HG02970 (cell line): ENCODE data around the gene MOB2.

Source experiments
- ATAC-seq: cut with Tn5 transposase; IDR thresholded peaks from one replicate; pipeline ENCODE4 v1.9.1; 2021; ENCODE audit warnings: mild to moderate bottlenecking, moderate library complexity, moderate number of reproducible peaks; ENCODE audit not compliant: unreplicated experiment, low FRiP score

MOB2 gene

DNA sequence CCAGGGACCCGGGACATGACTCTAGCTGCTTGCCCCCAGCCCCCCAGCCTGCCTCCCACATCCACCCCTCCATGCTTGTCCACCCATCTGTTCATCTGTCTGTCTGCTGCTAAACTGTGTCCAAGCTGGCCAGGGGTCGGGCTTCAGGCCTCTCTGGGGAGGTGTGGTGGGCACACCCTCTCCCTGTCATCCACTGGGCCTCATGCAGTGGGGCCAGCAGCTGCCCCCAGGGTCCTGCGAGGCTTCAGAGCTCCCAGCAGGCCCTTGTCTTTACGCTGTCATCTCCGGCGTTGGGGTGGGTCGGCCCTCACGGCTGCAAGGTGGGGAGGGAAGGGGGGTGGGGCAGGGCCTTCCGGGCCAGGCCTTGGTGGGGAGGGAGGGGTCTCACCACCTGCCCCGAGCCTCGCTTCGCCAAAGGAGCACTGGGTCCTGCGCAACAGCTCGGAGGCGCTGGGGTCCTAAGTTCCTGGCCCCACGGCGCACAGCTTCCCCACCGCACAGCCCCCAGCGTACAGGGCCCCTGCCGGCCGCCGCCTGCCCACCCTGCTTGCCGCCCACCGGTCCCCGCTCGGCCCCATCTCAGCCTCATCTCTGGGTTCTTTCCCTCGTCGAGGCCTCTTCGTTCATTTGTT is 26.7 kb downstream of the MOB2 start:
- ATAC-seq, result no peak

DNA sequence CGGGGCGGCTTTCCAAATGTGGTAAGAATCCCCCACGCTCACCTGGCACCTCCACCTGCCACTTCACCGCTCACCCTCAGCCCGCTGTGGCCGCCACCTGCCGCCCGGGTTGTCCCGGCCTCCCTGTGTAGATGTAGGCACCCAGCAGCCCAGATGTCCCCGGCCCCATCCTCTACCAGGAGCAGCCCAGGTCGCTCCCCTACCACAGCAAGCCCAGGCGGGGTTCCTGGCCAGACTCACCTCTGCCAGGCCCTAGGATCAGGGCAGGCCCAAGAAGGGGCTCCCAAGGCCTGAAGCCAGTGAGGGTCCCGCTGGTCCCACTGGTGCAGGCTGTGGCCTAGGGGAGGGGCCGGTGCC is 27.4 kb downstream of the MOB2 start:
- no peak for ATAC-seq

- ATAC-seq, result no peak
These were observed 28.0 kb downstream of the MOB2 start for GRCh38 chr11:1458340-1459218.

- ATAC-seq, result no peak
These were observed 28.7 kb downstream of the MOB2 start for GRCh38 chr11:1457856-1458255.

DNA sequence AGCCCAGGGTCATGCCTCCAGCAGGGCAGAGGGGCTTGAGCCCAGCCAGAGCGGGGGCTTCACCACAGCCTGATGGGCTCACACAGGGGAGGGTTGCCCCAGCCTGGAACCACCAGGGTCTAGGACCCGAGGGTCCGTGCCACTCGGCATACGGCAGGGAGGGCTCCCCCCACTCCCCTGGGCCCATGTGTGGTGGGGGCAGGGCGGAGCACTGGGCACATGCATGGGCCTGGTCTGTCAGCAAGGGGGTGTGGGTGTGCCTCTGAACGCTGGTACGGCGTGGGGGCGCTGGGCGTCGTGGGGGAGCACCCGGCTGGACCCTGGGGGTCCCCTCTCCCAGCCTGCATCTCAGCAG is 29.3 kb downstream of the MOB2 start:
- ATAC-seq, result no peak

- no peak for ATAC-seq
These were observed 29.8 kb downstream of the MOB2 start for GRCh38 chr11:1456596-1457325.

DNA sequence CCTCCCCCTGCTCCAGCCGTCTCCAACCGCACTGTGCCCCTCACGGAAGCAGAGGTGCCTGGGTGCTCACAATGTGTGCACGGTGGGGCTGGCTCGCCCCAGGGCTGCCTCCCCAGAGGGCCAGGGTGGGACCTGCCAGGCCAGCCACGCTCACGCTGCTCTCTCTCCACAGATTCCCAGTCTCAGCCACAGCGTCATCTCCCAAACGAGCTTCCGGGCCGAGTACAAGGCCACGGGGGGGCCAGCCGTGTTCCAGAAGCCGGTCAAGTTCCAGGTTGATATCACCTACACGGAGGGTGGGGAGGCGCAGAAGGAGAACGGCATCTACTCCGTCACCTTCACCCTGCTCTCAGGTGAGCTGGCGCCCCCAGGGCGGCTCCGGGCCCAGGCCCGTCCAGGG is 30.4 kb downstream of the MOB2 start:
- no peak for ATAC-seq

GRCh38 chr11:1455763-1456060 is 30.9 kb downstream of the MOB2 start:
- no peak for ATAC-seq

GRCh38 chr11:1455032-1455762 is 31.4 kb downstream of the MOB2 start:
- ATAC-seq, result no peak

DNA sequence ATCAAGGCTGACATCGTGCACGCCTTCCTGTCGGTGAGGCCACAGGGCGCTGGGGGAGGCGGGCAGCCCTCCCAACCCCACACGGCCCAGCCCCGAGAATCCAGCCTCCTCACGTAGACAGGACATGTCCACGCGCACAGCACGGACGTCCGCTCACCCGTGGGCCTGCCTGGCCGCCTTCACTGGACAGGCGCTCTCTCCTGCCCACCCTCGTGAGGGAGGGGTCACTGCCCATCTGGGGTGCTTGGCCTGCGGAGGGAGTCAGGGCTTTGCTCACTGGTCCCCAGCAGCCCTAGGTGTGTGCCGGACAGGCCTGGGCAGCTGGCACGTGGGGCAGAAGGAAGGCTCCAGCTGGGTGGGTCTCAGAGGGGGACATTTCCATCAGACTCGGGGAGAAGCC is 32.0 kb downstream of the MOB2 start:
- ATAC-seq, result no peak

GRCh38 chr11:1453611-1454034 is 33.0 kb downstream of the MOB2 start:
- no peak for ATAC-seq

DNA sequence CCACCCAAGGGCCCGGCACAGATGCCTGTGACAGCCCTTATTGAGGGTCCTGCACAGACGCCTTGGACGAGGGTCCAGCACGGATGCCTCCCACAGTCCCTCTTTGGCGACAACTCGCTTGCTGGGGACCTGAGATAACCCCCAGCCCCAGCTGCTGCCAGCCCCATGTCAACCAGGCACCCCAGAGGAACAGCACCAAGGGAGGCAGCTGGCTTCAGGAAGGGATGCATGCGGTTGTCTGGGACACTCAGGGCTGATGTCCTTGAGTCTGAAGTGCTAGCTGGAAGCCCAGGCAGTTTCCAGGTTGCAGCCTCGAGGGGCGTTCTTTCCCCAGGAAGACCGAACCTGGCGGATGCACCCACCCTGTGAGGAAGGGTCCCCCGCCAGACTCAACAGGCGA is 33.8 kb downstream of the MOB2 start:
- no peak for ATAC-seq

- no peak for ATAC-seq
These were observed 34.7 kb downstream of the MOB2 start for GRCh38 chr11:1451781-1452470.

GRCh38 chr11:1450949-1451710 is 35.4 kb downstream of the MOB2 start:
- no peak for ATAC-seq

- ATAC-seq, result no peak
These were observed 36.2 kb downstream of the MOB2 start for GRCh38 chr11:1450344-1450875.

GRCh38 chr11:1449490-1450243 is 36.9 kb downstream of the MOB2 start:
- no peak for ATAC-seq

GRCh38 chr11:1448882-1449281 is 37.7 kb downstream of the MOB2 start:
- no peak for ATAC-seq

DNA sequence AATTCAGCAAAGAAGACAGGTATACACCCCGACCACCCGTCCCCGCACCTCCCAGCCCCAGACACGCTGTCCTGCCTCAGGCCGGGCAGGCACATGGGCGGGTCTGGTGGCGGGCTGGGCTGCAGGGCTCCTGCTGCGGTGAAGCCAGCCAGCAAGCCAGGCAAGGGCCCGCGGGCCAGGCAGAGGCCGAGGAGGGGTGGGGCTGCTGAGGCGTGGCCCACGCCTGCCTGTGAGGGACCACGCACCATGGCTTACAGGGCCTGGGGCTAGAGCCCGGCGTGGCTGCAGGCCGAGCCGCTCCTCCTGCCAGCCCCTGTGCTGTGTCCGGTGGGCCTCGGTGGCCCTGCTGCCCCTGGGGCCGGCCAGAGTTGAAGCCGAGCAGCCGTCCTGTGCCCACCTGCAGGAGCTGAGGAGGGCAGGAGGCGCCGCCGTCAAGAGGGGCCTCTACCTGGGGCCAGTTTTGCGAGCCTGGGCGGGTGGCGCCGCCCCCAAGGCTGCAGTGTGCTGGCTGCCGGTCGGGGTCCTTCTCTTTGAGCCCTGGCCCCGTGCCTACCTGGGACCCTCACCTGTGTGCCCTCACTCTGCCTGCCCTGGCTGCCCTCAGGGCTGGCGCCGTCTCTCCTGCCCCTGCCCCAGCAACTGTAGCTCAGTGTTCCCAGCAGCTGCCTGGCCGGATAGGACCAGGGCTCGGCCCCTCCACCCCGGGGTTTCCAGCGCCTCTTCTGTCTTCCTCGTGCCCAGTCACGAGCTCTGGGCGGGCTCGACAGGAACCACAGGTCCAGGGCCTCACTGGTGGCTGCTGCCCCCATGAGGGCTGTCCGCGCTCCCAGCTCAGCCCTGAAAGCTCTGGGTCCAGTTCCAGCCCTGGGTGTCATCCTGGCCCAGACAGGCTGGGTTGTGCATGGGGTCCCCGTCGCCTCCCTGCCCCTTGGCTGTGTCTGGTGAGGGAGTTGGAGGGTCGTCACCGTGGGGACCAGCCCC is 38.4 kb downstream of the MOB2 start:
- ATAC-seq, result no peak
